Measurements from ENCODE around the gene KLRF1.

DNA sequence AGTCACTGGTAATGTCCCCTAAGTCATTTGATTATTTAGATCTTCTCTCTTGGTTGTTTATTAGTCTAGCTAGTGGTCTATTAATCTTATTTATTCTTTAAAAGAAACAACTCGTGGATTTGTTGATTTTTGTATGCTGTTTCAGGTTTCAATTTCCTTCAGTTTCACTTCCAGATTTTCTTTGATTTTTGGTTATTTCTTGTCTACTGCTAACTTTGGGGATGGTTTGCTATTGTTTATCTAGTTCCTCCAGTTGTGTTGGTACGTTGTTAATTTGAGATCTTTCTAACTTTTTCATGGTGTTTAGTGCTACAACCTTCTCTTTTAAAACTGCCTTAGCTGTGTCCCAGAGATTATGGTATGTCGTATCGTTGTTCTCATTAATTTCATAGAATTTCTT, 48.1 kb upstream of the KLRF1 start:
- TF ChIP-seq CTCF (IDR thresholded peaks at IDR 0.05) (no peak), POLR2AphosphoS5 (IDR thresholded peaks at IDR 0.05) (no peak)

Measured in prostate gland (tissue), 2 donors.